MM.1S (cell line): ENCODE data around the gene SPTLC3.

ENCODE experiments used
- CTCF ChIP-seq: fragments of 300-600 bp; sonication (generic); IDR thresholded peaks from 2 replicates; pipeline ENCODE4 v1.5.1; 2016; ENCODE audit warnings: antibody characterized with exemption, low read length, mixed read lengths
- EZH2 ChIP-seq: fragments of 300-600 bp; sonication (generic); optimal IDR thresholded peaks from 2 replicates; pipeline ENCODE3; 2017; ENCODE audit warnings: low read depth, mild to moderate bottlenecking, antibody characterized with exemption, low read length, mixed read lengths
- EZH2phosphoT487 ChIP-seq: fragments of 300-600 bp; sonication (generic); IDR thresholded peaks from 2 replicates; pipeline ENCODE4 v1.6.1; 2018; ENCODE audit warnings: antibody characterized with exemption, low read length

DNA sequence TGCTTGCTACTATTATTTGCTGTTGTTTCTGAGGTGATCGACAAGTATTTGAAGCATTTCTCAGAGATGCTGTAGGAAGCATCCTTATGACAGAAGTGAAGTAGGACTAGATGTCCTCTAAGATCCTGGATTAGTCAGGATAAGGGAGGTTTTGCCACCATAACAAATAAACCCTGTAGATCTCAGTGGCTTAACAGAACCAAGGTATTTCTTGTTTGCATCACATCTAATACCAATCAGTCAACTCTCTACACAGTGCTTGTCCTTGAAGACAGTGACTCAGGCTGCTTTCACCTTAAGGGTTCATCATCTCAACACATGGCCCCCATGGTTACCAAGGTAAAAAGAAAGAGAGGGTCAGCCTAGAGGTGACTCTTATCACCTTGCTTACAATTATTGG, 119.4 kb downstream of the SPTLC3 start:
- no peak for TF ChIP-seq CTCF
- TF ChIP-seq EZH2, result no peak
- no peak for TF ChIP-seq EZH2phosphoT487
